HG03378 (cell line): Measurements from ENCODE around the gene FBXO21.
"Not testable (repeated sequence)": the region's sequence is repeated elsewhere in the genome, so short reads cannot be mapped to it uniquely, and the experiment has no call there.

Source experiments
- ATAC-seq: cut with Tn5 transposase; IDR thresholded peaks from one replicate; pipeline ENCODE4 v1.9.1; 2021; ENCODE audit warnings: mild to moderate bottlenecking, moderate library complexity; ENCODE audit not compliant: unreplicated experiment

The FBXO21 gene

DNA sequence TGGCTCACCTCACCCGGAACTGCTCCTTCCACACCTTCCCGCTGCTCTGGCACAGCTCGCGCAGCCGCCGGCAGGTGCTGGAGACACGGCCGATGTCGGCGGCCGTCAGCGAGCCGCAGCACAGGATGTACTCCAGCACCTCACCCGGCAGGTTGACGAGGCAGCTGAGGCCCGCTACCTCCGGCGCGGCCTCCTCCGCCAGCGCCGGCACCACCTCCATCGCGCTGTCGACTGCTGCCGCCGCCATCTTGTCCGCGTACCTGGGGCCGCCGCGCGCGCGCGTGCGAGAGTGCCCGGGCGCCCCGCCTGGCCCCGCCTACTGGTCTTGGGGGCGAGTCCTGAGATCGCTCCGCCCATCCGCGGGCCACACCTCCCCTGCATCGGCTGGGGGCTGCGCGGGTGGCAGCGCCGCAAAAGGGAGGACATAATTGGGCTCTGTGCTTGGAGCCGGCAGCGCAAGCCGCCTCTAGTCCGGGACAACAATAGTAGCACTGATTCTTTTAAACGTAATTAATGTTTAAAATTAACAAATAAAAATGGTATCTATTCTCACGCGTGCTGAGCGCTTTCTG lies at the start of gene FBXO21:
Gene FBXO21 (minus strand): TSS at position 261 of the 572 bp plus-strand sequence. CDS start 14 bp downstream, at position 247.
- peak; percentile 76 for ATAC-seq

DNA sequence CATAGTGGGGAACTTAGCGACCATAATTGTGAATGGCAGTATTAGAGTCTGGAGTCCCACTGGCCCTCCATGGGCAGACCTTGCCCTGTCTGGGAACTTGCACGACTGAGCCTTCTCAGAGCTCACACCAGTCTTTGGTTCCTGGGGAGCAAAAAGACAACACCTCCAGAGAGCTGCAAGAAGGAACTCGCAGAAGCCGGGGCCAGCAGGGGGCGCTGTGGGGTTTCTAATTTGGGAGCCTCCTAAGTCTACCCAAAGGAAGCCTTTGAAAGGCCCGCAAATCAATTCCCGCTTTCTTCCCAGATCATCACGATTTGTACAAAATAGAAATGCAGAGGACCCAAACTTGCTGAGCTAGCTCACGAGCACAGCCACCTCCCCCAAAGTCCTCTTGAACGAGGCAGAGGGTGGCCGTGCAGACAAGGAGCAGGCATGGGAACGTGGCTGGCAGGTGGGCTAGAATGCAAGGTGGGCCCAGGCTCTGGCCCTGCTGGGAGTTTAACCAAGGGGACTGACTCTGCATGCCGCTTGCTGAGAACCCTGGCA lies 46.3 kb upstream of the FBXO21 start:
- ATAC-seq, result no peak

GRCh38 chr12:117235261-117235660 lies 45.0 kb upstream of the FBXO21 start:
- no peak for ATAC-seq

DNA sequence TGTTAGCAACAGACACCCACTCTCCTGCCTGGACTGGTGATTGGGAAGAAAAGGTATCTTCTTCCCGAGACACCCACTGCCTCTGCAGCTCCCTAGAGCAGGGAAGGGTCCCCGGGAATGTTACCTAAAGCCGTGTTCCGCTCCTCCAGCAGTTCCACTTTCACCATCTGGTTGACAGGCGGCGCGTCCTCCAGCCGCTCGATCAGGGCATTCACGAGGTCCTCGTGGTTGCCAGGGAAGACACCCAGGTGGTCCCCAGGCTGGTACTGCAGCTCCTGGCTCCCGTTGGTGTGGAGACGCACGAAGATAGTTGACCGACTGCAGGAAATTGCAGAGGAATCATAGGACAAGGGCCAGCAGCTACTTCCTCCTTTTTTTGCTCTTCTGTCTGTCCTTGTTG lies 44.2 kb upstream of the FBXO21 start:
- no peak for ATAC-seq

DNA sequence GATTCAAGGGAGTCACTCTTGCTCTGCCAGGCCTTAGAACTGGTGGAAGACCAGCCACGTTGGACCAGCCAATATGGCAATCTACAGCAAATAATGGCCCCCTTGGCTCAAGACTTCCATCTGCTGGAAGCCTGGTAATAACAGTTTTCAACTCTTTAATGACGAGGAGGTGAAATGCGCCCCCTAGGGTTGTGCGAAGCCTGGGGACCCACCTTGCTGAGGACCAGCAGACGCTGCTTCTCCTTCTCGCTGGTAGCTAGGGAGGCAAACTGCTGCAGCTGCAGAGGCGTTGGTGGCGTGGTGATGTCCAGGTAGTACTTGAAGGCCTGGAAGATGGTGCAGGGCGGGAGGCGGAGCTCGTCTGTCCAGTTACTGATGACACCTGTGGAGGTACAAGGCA lies 41.5 kb upstream of the FBXO21 start:
- ATAC-seq, result no peak

DNA sequence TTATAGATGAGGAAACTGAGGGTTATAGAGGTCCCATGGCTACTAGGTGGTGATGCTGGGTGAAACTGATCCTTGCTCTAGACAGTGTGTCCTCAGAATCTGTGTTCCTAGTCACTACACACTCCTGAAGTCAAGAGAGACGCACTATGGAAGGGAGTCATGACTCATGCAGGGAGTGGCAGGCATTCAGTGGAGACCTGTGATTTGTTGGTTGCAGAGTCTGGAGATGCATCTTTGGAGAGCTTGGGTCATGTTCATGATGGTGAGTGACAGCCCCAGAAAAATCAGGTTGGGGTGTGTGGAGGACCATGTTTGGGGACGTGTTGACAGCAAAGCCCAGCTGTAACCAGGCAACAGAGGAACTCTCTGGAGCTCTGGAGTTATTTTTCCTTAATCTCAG lies 38.0 kb upstream of the FBXO21 start:
- no peak for ATAC-seq

DNA sequence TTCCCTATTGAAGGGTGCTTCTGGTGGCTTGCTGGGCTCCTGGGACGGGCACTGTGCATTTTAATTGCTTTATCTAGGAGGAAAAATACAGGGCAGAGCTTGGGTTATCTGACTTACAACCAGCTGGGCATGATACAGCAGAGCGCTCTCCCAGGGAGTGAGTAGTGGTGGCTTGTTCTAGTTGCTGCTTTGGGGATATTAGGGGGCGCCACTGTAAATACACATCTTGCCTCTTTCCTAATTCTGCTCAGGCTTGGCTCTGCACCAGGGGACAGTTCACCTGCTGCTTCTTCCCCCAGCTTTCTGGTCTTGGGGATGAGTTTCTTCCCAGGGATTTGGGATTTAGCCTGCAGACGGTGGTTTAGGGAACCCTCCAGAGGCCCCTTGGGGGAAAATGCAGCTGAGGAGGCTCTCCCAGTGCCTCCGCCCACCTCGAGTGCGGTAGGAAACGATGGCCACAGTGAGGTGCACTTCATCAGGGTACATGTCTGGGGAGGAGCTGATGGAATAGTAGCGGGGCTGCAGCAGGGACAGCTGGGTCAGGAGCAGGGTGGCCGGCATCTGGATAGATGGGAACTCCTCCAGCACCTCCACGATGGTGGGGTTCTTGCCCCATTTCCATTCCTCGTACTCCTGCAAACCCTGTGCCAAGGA lies 36.9 kb upstream of the FBXO21 start:
- ATAC-seq, result no peak

DNA sequence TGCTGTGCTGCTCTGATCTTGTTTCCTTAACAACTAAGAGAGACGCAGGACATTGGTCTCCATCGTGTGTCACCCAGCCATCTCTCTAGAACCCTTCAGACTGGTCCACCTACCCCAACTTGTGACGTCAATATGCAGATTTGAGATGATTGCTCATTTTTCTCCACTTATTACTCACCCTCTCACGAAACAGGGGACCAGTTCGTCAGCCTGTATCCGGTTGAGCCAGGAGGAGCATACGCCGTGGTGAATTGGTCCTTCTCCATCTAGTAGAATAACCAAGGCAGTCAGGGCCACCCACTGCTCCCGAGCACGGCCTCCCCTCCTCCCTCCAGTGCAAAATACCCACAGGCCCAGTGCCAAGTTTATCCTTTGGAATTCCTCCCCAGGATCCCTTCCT lies 36.2 kb upstream of the FBXO21 start:
- no peak for ATAC-seq

GRCh38 chr12:117225179-117225578 lies 34.9 kb upstream of the FBXO21 start:
- no peak for ATAC-seq

DNA sequence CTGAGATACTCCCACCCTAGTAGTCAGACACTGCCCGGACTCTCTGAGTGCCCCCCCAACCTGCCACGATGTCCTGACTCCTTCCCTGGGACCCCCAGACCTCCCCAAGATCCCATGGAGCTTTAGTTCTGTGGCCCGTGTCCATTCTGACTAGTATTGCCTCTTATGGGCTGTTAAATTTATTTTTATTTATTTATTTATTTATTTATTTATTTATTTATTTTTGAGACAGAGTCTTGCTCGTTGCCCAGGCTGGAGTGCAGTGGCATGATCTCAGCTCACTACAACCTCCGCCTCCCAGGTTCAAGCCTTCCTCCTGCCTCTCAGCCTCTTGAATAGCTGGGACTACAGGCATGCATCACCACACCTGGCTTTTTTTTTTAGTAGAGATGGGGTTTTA lies 30.7 kb upstream of the FBXO21 start:
- not testable (repeated sequence) for ATAC-seq

- no peak for ATAC-seq
These were observed 27.9 kb upstream of the FBXO21 start for GRCh38 chr12:117218149-117218548.

GRCh38 chr12:117216686-117217085 lies 26.4 kb upstream of the FBXO21 start:
- ATAC-seq, result no peak

DNA sequence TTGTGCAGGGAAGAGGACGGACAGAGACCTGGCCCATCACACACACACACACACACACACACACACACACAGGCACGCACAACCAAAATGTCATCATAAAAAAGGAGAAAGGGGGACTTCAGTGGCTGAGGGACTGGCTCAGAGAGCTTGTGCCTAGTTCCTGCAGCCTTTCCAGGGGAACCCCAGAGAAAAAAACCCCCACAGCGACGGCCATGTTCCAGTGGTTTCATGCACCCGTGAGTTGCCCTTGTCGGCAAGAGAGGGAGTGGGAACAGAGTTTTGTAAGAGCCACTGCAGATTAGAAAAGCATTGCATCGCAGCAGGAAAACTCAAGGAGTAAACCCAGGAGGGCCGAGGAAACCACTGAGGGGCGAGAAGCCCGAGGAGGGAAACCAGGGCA lies 24.5 kb upstream of the FBXO21 start:
- ATAC-seq, result no peak

GRCh38 chr12:117213295-117213808 lies 23.1 kb upstream of the FBXO21 start:
- ATAC-seq, result no peak

DNA sequence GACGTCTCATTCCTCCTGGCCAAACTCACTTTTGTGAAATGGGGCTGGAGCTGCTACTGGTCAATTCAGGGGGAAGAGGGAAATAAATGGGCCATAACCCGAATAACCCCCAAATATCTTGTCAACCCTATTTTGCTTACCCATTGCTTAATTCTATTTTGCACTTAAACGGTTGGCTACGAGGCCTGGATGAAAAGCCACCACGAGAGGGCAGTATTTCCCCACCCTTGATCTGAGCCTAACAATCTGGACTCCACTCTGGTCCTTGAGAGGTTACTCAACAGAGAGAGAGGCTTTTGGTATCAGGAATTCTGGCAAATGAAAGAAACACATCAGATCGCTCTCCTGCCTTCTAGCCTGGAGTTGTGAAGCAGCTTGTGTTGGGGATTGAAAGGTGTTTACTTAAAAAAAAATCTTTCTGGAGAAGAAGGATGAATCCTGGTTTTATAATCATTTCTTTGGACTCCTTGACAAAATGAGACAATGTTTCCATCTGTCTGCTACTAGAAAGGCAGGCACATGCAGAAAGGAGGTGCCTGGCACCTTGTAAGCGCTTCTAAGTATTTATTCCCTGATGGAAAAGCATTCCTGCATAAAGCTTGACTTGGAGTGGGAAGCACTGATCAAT lies 22.4 kb upstream of the FBXO21 start:
- ATAC-seq, result no peak

DNA sequence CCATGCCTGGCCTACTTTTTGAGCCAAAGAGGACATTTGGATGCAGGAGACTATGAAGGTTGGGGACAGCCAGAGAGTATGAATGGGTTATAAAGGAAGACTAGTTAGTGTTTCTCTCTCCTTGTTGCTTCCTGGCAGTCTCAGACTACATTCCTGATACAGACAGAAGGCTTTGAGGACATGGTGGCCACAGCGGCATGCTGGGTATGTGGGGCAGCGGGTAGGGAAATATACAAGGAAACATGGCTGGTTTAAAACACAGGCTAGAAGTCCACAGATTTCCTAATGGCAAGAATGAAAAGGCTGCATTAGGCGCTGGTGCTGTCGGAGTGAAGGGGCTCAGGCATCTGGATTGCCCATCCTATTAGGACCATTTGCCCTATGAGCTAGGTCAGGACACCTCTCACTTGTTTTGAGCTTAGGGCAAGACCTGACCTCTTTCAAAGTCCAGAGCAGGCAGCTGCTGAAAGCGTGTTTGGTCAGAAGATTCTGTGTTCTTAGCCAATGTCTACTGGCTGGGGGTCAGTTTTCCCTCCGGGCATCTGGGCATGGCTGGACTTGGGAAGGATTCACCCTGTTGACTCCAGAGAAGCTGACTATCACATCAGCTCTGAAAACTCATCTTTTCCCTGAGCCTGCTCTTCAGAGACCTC lies 20.1 kb upstream of the FBXO21 start:
- ATAC-seq, result no peak

- ATAC-seq, result no peak
These were observed 19.4 kb upstream of the FBXO21 start for GRCh38 chr12:117209626-117210025.

GRCh38 chr12:117208811-117209455 lies 18.7 kb upstream of the FBXO21 start:
- ATAC-seq, result no peak

- no peak for ATAC-seq
These were observed 17.9 kb upstream of the FBXO21 start for GRCh38 chr12:117208206-117208605.

- no peak for ATAC-seq
These were observed 17.4 kb upstream of the FBXO21 start for GRCh38 chr12:117207675-117208074.

- ATAC-seq, result no peak
These were observed 12.3 kb upstream of the FBXO21 start for GRCh38 chr12:117202556-117202955.
